CD4-positive, alpha-beta T cell (primary cell): Measurements from ENCODE around the gene PAX1. TPM values are rescaled to one million over a fixed set of nuclear protein-coding genes. Genes with fewer than 3 reads are reported as not detected.

Experiments used
- ATAC-seq: fragments of 200-7000 bp; cut with Tn5 transposase; one replicate; pipeline ENCODE4 v1.10.0; 2022; ENCODE audit warnings: mild to moderate bottlenecking; ENCODE audit not compliant: poor library complexity
- CTCF ChIA-PET: fragments of 350-600 bp; sonication (Branson Sonifier 250); formaldehyde crosslinking; loops from one replicate; lab custom pipeline; 2021; ENCODE audit warnings: antibody characterized with exemption, inconsistent platforms; lab: Charles Lee
- POLR2A ChIA-PET: fragments of 350-600 bp; sonication (Branson Sonifier 250); formaldehyde crosslinking; loops from one replicate; lab custom pipeline; 2021; ENCODE audit warnings: antibody characterized with exemption, inconsistent platforms; lab: Charles Lee
- DNase-seq, 14 experiments: peaks; one replicate each; pipeline ENCODE4 v3.0.0-alpha.2; 2013 to 2020; ENCODE audit warnings: mixed read lengths in 2 of 14
- H3K27ac ChIP-seq, 2 donors: one replicate each; pipeline versions ENCODE4 v1.5.1 to v1.7.0; 2013; ENCODE audit warnings: low read length in 2 of 2, low read depth in 1 of 2, mild to moderate bottlenecking in 1 of 2
- H3K27me3 ChIP-seq, 2 experiments: 1 replicate in 1 of 2; 2 replicates in 1 of 2; pipeline versions ENCODE4 v1.6.1 to v1.7.0; 2013; ENCODE audit warnings: low read length in 2 of 2, control low read depth in 1 of 2, mild to moderate bottlenecking in 1 of 2, moderate library complexity in 1 of 2; ENCODE audit not compliant: insufficient read depth in 2 of 2, control insufficient read depth in 1 of 2
- H3K36me3 ChIP-seq: one replicate; pipeline ENCODE4 v1.6.1; 2013; ENCODE audit warnings: low read length, control low read depth; ENCODE audit not compliant: insufficient read depth
- H3K4me1 ChIP-seq: one replicate; pipeline ENCODE4 v1.6.1; 2013; ENCODE audit warnings: low read length, control low read depth; ENCODE audit not compliant: insufficient read depth
- H3K4me3 ChIP-seq: one replicate; pipeline ENCODE4 v1.5.1; 2013; ENCODE audit warnings: mild to moderate bottlenecking, low read length, moderate library complexity
- H3K9me3 ChIP-seq, 2 experiments: 1 replicate in 1 of 2; 2 replicates in 1 of 2; pipeline versions ENCODE4 v1.6.1 to v1.7.0; 2013; ENCODE audit warnings: low read length in 2 of 2, mild to moderate bottlenecking in 2 of 2, control low read depth in 1 of 2, moderate library complexity in 1 of 2; ENCODE audit not compliant: control insufficient read depth in 1 of 2, insufficient read depth in 1 of 2
- H3K27ac Mint-ChIP-seq: one replicate; pipeline ENCODE4 v1.8.0; 2020; ENCODE audit warnings: mixed read lengths
- H3K27me3 Mint-ChIP-seq: one replicate; pipeline ENCODE4 v1.8.0; 2021; ENCODE audit warnings: mixed read lengths
- H3K36me3 Mint-ChIP-seq: one replicate; pipeline ENCODE4 v1.8.0; 2021; ENCODE audit warnings: low read depth, mixed read lengths
- H3K4me1 Mint-ChIP-seq: one replicate; pipeline ENCODE4 v1.8.0; 2021; ENCODE audit warnings: low read depth, mixed read lengths
- H3K4me3 Mint-ChIP-seq: one replicate; pipeline ENCODE4 v1.8.0; 2020; ENCODE audit warnings: mild to moderate bottlenecking, mixed read lengths
- H3K9me3 Mint-ChIP-seq: one replicate; pipeline ENCODE4 v1.8.0; 2020; ENCODE audit warnings: mixed read lengths
- CTCF ChIP-seq: fragments of 200-600 bp; IDR thresholded peaks from one replicate; pipeline ENCODE4 v1.8.0; 2022; ENCODE audit warnings: antibody characterized with exemption, mild to moderate bottlenecking
- intact Hi-C, 2 experiments: fragments of 100-400 bp; cut with DNase I in 1 of 2; cut with micrococcal nuclease in 1 of 2; formaldehyde crosslinking; loops; one replicate each; pipeline versions ENCODE4 v1.15.1 to v1.9.0; 2023 to 2025; cut with DNase I, micrococcal nuclease
- total RNA-seq, 174 experiments: library from RNA in 2 of 174; stranded (reverse) in 2 of 174; gene quantifications; one replicate each; pipeline ENCODE4 v1.2.3 and lab custom pipeline; 2021 to 2026

The PAX1 gene
- total RNA-seq, 2 experiments from 2014 or later: not detected

- H3K27me3 Mint-ChIP-seq: peaks cover 12% of the 10 kb centered on the region
- CTCF ChIA-PET: no interaction called here
- ATAC-seq (no peak), DNase-seq (no peak)
- POLR2A ChIA-PET: no interaction called here
- H3K4me1 ChIP-seq: no peaks in the 10 kb centered on the region
- H3K27ac ChIP-seq: no peak overlapping the region
- no peaks in the 10 kb centered on the region for H3K27me3 ChIP-seq
- H3K4me3 Mint-ChIP-seq: no peak overlapping the region
- intact Hi-C loops: no loop called here
- TF ChIP-seq CTCF: no peak
- no peaks in the 10 kb centered on the region for H3K36me3 ChIP-seq
- H3K36me3 Mint-ChIP-seq: no peaks in the 10 kb centered on the region
- H3K4me1 Mint-ChIP-seq: no peaks in the 10 kb centered on the region
- no peak overlapping the region for H3K4me3 ChIP-seq
- H3K9me3 Mint-ChIP-seq: no peaks in the 10 kb centered on the region
- no peak overlapping the region for H3K27ac Mint-ChIP-seq
- H3K9me3 ChIP-seq: no peaks in the 10 kb centered on the region
These were observed 42.0 kb upstream of the PAX1 start for GRCh38 chr20:21663465-21663864.

GRCh38 chr20:21665687-21666446, 39.6 kb upstream of the PAX1 start:
- intact Hi-C loops: no loop called here
- CTCF ChIA-PET: no interaction called here
- Mint-ChIP-seq H3K36me3 (no peaks in the 10 kb centered on the region), H3K27ac (no peak overlapping the region), H3K4me3 (no peak overlapping the region), H3K27me3 (peaks cover 4% of the 10 kb centered on the region), H3K9me3 (no peaks in the 10 kb centered on the region), H3K4me1 (no peaks in the 10 kb centered on the region)
- POLR2A ChIA-PET: no interaction called here
- no peak for DNase-seq
- ATAC-seq: no peak
- H3K36me3 ChIP-seq: no peaks in the 10 kb centered on the region
- TF ChIP-seq CTCF: no peak
- peaks cover 0 to 4% of the 10 kb centered on the region in 2 experiments for H3K9me3 ChIP-seq
- no peaks in the 10 kb centered on the region for H3K4me1 ChIP-seq
- no peak overlapping the region for H3K27ac ChIP-seq
- H3K27me3 ChIP-seq: no peaks in the 10 kb centered on the region
- no peak overlapping the region for H3K4me3 ChIP-seq

- H3K27me3 ChIP-seq: no peaks in the 10 kb centered on the region
- TF ChIP-seq CTCF: no peak
- no peak for ATAC-seq
- H3K36me3 Mint-ChIP-seq: no peaks in the 10 kb centered on the region
- H3K9me3 Mint-ChIP-seq: no peaks in the 10 kb centered on the region
- intact Hi-C loops: no loop called here
- H3K4me3 Mint-ChIP-seq: no peak overlapping the region
- ChIA-PET POLR2A (no interaction called here), CTCF (no interaction called here)
- H3K4me1 ChIP-seq: no peaks in the 10 kb centered on the region
- no peaks in the 10 kb centered on the region for H3K4me1 Mint-ChIP-seq
- peaks cover 4% of the 10 kb centered on the region for H3K27me3 Mint-ChIP-seq
- no peak for DNase-seq
- H3K9me3 ChIP-seq: peaks cover 0 to 10% of the 10 kb centered on the region in 2 experiments
- no peak overlapping the region for H3K4me3 ChIP-seq
- no peak overlapping the region for H3K27ac Mint-ChIP-seq
- no peak overlapping the region for H3K27ac ChIP-seq
- H3K36me3 ChIP-seq: no peaks in the 10 kb centered on the region
These were observed 35.3 kb upstream of the PAX1 start for GRCh38 chr20:21670126-21670525.
